Measurements from ENCODE around the gene ANKRD60. TPM values are rescaled to one million over a fixed set of nuclear protein-coding genes. Genes with fewer than 3 reads are reported as not detected.

Gene ANKRD60
- total RNA-seq, 1 experiment from 2014 or later: not detected

GRCh38 chr20:58175425-58175824 is 53.0 kb downstream of the ANKRD60 start:
- no peak overlapping the region for H3K56ac ChIP-seq (ENCODE audit: insufficient read length, low read depth, low read length)
- no peaks in the 10 kb centered on the region for H3K9me3 ChIP-seq (ENCODE audit: control insufficient read depth, low read depth, low read length)
- no CpG with 5 or more reads among the region's 9 CpGs for WGBS (ENCODE audit: extremely low coverage, insufficient read length, low lambda C conversion rate)
- no peak overlapping the region for H3K4me2 ChIP-seq (ENCODE audit: insufficient read depth, insufficient read length, low read length)
- H3T11ph ChIP-seq (ENCODE audit: low read length): no peak overlapping the region
- no peak overlapping the region for H2BK12ac ChIP-seq (ENCODE audit: insufficient read length, low read depth, low read length)
- H2BK5ac ChIP-seq (ENCODE audit: insufficient read length, low read length): no peak overlapping the region
- H3K4me1 ChIP-seq (ENCODE audit: insufficient read depth, low read length): no peaks in the 10 kb centered on the region; the same call in 1 of the 2 replicates
- H3K27me3 Mint-ChIP-seq (ENCODE audit: low read depth): peaks cover 31% of the 10 kb centered on the region
- no peak overlapping the region for H4K5ac ChIP-seq (ENCODE audit: insufficient read length, low read depth, low read length)
- H4K20me1 ChIP-seq (ENCODE audit: control insufficient read depth, insufficient read depth, insufficient read length): no peaks in the 10 kb centered on the region
- no peak overlapping the region for H2BK120ac ChIP-seq (ENCODE audit: low read depth, low read length, poor library complexity, severe bottlenecking)
- H3K23me2 ChIP-seq (ENCODE audit: insufficient read length, low read depth, low read length, poor library complexity, severe bottlenecking): no peaks in the 10 kb centered on the region
- H3K4me1 Mint-ChIP-seq: peaks cover 16 to 31% of the 10 kb centered on the region in 2 experiments
- DNase-seq: no peak
- no peak for TF ChIP-seq CTCF (conservative IDR thresholded peaks at IDR 0.05)
- H2AK5ac ChIP-seq (ENCODE audit: insufficient read length, low read length): no peak overlapping the region
- H3K79me1 ChIP-seq (ENCODE audit: insufficient read depth, low read depth, low read length, poor library complexity, severe bottlenecking): no peaks in the 10 kb centered on the region
- H3K9me3 Mint-ChIP-seq: no peaks in the 10 kb centered on the region
- H3K4me3 Mint-ChIP-seq: peak overlapping the region in 1 of 2 experiments; percentile 56; a peak in 1 of 5 replicates
- H3K36me3 Mint-ChIP-seq (ENCODE audit: insufficient read depth in 1 of 3, low read depth in 3 of 3): no peaks in the 10 kb centered on the region
- H3K14ac ChIP-seq (ENCODE audit: insufficient read depth, low read length): peak overlapping the region; percentile 25; the same call in 1 of the 2 replicates
- H2AFZ ChIP-seq (ENCODE audit: low read length): no peak overlapping the region
- H2BK15ac ChIP-seq (ENCODE audit: low read depth, low read length): no peak overlapping the region
- no peak overlapping the region for H3K23ac ChIP-seq (ENCODE audit: insufficient read length, low read depth, low read length)
- H3K4ac ChIP-seq (ENCODE audit: low read depth, low read length): no peak overlapping the region
- no peak overlapping the region; a peak in 1 of 7 replicates for H3K27ac Mint-ChIP-seq
- H3K79me2 ChIP-seq (ENCODE audit: insufficient read depth, low read length): no peaks in the 10 kb centered on the region
- no peak overlapping the region for H3K9ac ChIP-seq (ENCODE audit: extremely low read depth, insufficient read length, low read length)
- peaks cover 1% of the 10 kb centered on the region; the same call in 1 of the 2 replicates for H3K27me3 ChIP-seq (ENCODE audit: insufficient read depth, low read length)
- no peak overlapping the region for H4K91ac ChIP-seq (ENCODE audit: insufficient read length, low read depth, low read length)
- H3K18ac ChIP-seq (ENCODE audit: insufficient read length, low read depth, low read length): no peak overlapping the region
- no peak overlapping the region for H2BK20ac ChIP-seq (ENCODE audit: low read depth, low read length, poor library complexity, severe bottlenecking)
- peak overlapping the region; percentile 41 for H4K8ac ChIP-seq (replicated peaks; ENCODE audit: insufficient read length, low read depth, low read length)
- H3K27ac ChIP-seq (ENCODE audit: insufficient read length, low read depth, low read length): no peak overlapping the region
